HG02970 (cell line): ENCODE results near the gene UGT1A1.
"Not testable (repeated sequence)": the region's sequence is repeated elsewhere in the genome, so short reads cannot be mapped to it uniquely, and the experiment has no call there.

Experiments
- ATAC-seq: cut with Tn5 transposase; IDR thresholded peaks from one replicate; pipeline ENCODE4 v1.9.1; 2021; ENCODE audit warnings: mild to moderate bottlenecking, moderate library complexity, moderate number of reproducible peaks; ENCODE audit not compliant: unreplicated experiment, low FRiP score

The UGT1A1 gene

GRCh38 chr2:233760043-233760442 lies at the start of gene UGT1A1:
Gene UGT1A1, plus strand, starts transcription at chr2:233760270. Its CDS starts 18 bp downstream, at chr2:233760288.
- no peak for ATAC-seq

- no peak for ATAC-seq
Observed at GRCh38 chr2:233711312-233712008, 48.6 kb upstream of the UGT1A1 start.

DNA sequence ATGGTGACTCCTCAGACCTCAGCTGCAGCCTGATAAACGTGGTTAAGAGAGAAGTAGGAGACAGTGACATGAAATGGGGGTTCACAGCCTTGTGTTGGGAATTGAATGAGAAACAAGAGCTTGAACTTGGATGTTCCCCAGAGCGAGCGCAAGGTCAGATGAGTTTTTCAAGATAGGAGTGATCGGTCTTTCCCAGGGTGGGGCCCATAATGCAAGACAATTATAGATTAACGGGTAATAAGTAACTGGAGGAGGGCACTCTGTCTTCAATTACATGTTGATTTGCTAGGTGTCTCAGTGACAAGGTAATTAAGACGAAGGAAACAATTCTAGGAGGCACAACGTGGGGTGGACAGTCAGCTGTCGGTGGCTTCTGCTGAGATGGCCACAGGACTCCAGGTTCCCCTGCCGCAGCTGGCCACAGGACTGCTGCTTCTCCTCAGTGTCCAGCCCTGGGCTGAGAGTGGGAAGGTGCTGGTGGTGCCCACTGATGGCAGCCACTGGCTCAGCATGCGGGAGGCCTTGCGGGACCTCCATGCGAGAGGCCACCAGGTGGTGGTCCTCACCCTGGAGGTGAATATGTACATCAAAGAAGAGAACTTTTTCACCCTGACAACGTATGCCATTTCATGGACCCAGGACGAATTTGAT lies 47.3 kb upstream of the UGT1A1 start, which contains the start of gene UGT1A5:
Gene UGT1A5, plus strand, starts transcription at position 297 of the 651 bp plus-strand sequence. Its CDS starts 85 bp downstream, at position 382.
- no peak for ATAC-seq

DNA sequence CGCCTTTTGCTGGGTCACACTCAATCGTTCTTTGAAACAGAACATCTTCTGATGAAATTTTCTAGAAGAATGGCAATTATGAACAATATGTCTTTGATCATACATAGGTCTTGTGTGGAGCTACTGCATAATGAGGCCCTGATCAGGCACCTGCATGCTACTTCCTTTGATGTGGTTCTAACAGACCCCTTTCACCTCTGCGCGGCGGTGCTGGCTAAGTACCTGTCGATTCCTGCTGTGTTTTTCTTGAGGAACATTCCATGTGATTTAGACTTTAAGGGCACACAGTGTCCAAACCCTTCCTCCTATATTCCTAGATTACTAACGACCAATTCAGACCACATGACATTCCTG lies 46.8 kb upstream of the UGT1A1 start:
- ATAC-seq = no peak

- no peak for ATAC-seq
Observed at GRCh38 chr2:233714121-233714520, 45.9 kb upstream of the UGT1A1 start.

DNA sequence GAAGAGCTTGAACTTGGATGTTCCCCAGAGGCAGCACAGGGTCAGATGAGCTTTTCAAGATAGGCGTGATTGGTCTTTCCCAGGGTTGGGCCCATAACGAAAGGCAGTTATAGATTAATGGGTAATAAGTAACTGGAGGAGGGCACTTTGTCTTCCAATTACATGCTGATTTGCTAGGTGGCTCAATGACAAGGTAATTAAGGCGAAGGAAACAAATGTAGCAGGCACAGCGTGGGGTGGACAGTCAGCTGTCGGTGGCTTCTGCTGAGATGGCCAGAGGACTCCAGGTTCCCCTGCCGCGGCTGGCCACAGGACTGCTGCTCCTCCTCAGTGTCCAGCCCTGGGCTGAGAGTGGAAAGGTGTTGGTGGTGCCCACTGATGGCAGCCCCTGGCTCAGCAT lies 41.5 kb upstream of the UGT1A1 start, which contains the start of gene UGT1A4:
Gene UGT1A4, plus strand, starts transcription at position 185 of the 400 bp plus-strand sequence. Its CDS starts 85 bp downstream, at position 270.
- ATAC-seq = no peak

DNA sequence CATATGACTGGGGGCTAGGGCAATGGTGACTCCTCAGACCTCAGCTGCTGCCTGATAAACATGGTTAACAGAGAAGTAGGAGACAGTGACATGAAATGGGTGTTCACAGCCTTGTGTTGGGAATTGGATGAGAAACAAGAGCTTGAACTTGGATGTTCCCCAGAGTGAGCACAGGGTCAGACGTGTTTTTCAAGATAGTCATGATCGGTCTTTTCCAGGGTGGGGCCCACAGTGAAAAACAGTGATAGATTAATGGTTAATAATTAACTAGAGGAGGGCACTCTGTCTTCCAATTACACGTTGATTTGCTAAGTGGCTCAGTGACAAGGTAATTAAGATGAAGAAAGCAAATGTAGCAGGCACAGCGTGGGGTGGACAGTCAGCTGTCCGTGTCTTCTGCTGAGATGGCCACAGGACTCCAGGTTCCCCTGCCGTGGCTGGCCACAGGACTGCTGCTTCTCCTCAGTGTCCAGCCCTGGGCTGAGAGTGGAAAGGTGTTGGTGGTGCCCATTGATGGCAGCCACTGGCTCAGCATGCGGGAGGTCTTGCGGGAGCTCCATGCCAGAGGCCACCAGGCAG lies 31.3 kb upstream of the UGT1A1 start, which contains the start of gene UGT1A3:
Gene UGT1A3, plus strand, starts transcription at position 320 of the 579 bp plus-strand sequence. Its CDS starts 85 bp downstream, at position 405.
- no peak for ATAC-seq

DNA sequence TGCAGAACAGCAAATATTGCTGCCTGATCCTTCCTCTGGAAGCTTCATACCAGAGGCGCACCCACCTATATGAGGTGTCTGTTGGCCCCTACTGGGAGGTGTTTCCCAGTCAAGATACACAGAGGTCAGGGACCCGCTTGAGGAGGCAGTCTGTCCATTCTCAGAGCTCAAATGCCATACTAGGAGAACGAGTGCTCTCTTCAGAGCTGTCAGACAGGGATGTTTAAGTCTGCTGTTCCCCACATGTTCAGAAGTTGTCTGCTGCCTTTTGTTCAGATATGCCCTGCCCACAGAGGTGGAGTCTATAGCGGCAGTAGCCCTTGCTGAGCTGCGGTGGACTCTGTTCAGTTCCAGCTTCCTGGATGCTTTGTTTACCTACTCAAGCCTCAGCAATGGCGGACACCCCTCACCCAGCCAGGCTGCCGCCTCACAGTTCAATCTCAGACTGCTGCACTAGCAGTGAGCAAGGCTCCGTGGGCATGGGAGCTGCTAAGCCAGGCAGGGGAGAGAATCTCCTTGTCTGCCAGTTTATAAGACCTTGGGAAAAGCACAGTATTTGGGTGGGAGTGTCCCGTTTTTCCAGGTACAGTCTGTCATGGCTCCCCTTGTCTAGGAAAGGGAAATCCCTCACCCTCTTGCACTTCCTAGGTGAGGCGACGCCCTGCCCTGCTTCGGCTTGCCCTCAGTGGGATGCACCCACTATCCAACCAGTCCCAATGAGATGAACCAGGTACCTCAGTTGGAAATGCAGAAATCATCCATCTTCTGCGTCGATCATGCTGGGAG lies 23.0 kb upstream of the UGT1A1 start:
- ATAC-seq = not testable (repeated sequence)

- no peak for ATAC-seq
Observed at GRCh38 chr2:233740870-233741269, 19.2 kb upstream of the UGT1A1 start.

DNA sequence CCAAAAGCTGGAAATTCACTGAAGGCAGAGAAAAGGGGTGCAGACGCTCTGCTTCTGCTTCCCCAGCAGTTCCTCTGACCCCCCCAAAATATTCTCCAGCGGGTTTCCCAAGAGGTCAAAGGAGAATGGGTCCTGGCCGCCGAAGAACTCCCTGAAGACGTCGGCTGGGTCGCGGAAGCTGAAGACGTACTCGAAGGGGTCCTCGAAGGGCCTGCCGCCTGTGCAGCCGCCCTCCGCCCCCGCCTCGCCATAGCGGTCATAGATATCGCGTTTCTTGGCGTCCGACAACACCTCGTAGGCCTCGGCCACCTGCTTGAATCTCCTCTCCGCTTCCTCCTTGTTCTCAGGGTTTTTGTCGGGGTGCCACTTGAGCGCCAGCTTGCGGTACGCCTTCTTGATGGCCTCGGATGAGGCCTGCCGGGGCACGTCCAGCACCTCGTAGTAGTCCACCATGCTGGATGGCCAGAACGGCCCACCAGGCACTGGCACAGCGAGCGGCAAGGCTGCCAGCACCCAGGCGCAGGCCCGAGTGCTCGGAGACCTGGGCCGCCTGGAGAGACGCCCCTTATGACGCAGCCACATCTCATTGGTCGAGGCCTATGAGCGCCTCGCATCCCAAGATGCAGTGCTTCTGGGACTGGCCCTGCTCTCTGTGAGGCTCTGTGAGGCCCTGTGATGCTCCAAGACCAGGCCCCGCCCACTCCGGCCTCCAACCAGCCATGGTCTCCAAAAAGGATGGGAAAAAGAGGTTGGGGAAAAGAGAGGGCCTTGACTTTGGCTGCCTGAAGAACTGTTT lies 16.4 kb upstream of the UGT1A1 start:
- no peak for ATAC-seq

DNA sequence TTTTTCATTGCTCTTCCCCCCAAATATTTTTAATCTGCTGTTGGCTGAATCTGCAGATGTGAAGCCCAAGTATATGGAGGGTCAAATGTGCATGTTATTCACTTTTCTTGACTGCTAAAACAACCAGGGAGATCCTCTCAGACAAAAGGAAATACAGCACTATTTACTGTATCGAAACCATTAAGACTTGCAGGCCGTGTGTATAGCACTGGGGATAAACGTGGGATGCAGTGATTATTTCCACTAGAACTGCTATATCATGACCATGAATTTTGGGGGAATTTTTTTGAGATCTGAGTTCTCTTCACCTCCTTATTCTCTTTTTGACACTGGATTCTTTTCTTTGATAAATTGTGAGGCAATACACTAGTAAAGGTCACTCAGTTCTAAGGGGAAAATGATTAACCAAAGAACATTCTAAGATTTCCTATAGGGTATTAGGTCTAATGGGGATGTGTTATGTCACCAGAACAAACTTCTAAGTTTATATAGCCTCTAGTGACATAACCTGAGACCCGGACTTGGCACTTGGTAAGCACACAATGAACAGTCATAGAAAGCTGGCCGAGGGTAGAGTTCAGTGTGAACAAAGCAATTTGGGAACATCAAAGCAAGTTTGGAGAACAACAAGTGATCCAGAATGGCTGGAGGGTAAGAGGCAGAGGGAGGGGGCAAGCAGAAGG lies 14.9 kb upstream of the UGT1A1 start:
- no peak for ATAC-seq

GRCh38 chr2:233745838-233746237 lies 14.2 kb upstream of the UGT1A1 start:
- ATAC-seq = not testable (repeated sequence)

- no peak for ATAC-seq
Observed at GRCh38 chr2:233746475-233747282, 13.4 kb upstream of the UGT1A1 start.

GRCh38 chr2:233747283-233747544 lies 12.9 kb upstream of the UGT1A1 start:
- ATAC-seq = no peak

DNA sequence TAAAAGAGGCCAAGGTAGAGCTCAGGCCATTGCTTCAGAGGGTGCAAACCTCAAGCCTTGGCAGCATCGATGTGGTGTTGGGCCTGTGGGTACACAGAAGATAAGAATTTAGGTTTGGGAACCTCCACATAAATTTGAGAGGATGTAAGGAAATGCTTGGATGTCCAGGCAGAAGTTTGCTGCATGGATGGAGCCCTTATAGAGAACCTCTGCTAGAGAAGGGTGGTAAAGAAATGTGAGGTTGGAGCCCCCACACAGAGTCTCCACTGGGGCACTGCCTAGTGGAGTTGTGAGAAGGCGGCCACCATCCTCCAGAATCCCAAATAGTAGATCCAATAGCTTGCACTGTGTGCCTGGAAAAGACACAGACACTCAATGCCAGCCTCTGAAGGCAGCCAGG lies 9.4 kb upstream of the UGT1A1 start:
- ATAC-seq = not testable (repeated sequence)

DNA sequence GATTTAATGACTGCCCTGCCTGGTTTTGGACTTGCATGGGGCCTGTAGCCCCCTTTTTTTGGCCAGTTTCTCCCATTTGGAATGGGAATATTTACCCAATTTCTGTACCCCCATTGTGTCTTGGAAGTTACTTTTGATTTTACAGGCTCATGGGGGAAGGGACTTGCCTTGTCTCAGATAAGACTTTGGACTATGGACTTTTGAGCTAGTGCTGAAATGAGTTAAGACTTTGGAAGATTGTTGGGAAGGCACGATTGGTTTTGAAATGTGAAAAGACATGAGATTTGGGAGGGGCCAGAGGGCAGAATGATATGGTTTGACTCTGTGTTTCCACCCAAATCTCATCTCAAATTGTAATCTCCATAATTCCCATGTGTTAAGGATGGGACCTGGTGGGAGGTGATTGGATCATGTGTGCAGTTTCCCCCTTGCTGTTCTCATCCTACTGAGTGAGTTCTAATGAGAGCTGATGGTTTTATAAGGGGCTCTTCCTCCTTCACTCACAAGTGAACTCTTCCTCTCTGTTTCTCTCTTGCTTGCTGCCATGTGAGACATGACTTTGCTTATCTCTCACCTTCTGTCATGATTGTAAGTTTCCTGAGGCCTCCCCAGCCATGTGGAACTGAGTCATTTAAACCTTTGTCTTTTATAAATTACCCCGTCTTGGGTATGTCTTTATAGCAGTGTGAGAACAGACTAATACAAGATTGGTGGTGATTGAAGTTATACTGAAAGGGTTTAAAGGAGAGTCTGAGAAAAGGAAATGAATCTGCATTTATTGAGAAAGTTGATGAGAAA lies 8.7 kb upstream of the UGT1A1 start:
- not testable (repeated sequence) for ATAC-seq

GRCh38 chr2:233754872-233755611 lies 5.0 kb upstream of the UGT1A1 start:
- ATAC-seq = no peak
